ENCODE results near the gene TUBB3.

DNA sequence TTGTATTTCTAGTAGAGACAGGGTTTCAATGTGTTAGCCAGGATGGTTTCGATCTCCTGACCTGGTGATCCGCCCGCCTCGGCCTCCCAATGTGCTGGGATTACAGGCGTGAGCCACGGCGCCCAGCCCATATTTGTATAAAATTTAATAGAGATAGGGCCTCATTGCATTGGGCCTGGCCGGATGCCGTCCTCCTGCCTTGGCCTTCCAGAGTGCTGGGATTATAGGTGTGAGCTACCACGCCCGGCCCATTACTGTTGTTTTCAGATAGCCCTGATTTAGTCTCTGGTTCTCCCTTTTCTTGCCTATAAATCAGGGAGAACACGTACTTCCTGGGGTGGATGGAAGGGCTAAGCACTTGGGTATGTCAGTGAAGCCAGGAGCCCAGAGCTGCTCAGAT lies 28.9 kb downstream of the TUBB3 start:
- TF ChIP-seq CTCF (conservative IDR thresholded peaks at IDR 0.05; ENCODE audit: low read depth, low read length) (no peak), SMC3 (IDR thresholded peaks at IDR 0.05; ENCODE audit: low read depth, low read length) (no peak), RAD21 (IDR thresholded peaks at IDR 0.05; ENCODE audit: low read length) (no peak), MAZ (IDR thresholded peaks at IDR 0.05; ENCODE audit: borderline replicate concordance, low read depth, low read length) (no peak), POLR2A (IDR thresholded peaks at IDR 0.05; ENCODE audit: low read depth, low read length) (no peak), RCOR1 (IDR thresholded peaks at IDR 0.05; ENCODE audit: insufficient replicate concordance, low read length) (no peak), MXI1 (IDR thresholded peaks at IDR 0.05; ENCODE audit: borderline replicate concordance, low read depth, low read length) (no peak), RFX5 (IDR thresholded peaks at IDR 0.05; ENCODE audit: low read depth, low read length) (no peak), MAFK (IDR thresholded peaks at IDR 0.05; ENCODE audit: low read depth, low read length) (no peak)
- TF ChIP-seq, protein P1, sequence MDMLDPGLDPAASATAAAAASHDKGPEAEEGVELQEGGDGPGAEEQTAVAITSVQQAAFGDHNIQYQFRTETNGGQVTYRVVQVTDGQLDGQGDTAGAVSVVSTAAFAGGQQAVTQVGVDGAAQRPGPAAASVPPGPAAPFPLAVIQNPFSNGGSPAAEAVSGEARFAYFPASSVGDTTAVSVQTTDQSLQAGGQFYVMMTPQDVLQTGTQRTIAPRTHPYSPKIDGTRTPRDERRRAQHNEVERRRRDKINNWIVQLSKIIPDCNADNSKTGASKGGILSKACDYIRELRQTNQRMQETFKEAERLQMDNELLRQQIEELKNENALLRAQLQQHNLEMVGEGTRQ (IDR thresholded peaks at IDR 0.05; ENCODE audit: low read depth, low read length) = no peak

All from IMR-90 (cell line).